ENCODE measurements around the gene STX12.

STX12 gene

DNA sequence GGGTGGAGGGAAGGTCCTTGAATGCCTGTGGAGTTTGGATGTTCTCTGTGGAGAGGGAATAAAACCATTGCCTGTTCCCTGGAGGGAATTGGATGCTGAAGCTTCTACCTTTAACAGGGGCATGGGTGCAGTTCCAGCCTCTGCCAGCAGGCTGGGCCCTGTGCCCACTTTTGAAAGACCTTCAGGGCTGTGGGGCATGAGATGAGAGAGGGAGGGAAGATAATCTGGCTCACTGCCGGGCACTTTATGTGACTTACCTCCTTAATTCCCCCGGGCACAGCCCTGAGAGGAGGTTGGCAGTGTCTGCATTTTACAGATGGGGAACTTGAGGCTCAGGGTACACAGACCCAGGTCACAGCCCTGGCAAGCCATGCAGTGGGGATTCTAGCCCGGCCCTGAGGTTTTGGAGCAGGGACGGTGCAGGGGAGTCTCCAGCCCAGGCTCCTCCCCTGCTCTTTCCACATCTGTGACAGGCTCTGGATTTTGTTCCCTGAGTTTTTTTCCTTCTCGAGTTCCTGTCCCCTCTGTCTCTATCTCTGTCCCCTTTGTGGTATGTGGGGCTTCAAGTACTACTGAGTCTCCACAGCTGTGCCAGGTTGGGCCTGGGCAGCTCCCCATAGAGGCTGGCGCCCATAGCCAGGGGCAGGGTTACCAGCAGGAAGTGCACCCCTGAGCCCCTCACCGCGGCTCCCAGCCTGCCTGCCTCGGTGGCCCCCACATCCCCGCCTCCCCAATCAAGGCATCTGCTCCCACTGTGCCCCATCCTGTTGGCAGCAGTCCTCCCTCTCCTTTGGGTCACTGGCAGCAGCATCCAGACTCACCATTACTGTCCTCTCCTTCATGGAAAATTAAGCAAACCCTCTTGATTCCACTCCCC lies 85.3 kb downstream of the STX12 start:
- H3K4me3 ChIP-seq (ENCODE audit: low read depth, low read length) = no peak overlapping the region
- in situ Hi-C loops (cut with HindIII; ENCODE audit: low sequenced_read_pairs) = loop anchor here (5.0 kb wide), 1 partner anchor 129 kb away; no protein-coding TSS in a partner anchor
- peak; percentile 64 for DNase-seq (ENCODE audit: low read depth)
- peak; percentile 98 for TF ChIP-seq CTCF (IDR thresholded peaks at IDR 0.05; ENCODE audit: low read depth, low read length, missing control alignments)

DNA sequence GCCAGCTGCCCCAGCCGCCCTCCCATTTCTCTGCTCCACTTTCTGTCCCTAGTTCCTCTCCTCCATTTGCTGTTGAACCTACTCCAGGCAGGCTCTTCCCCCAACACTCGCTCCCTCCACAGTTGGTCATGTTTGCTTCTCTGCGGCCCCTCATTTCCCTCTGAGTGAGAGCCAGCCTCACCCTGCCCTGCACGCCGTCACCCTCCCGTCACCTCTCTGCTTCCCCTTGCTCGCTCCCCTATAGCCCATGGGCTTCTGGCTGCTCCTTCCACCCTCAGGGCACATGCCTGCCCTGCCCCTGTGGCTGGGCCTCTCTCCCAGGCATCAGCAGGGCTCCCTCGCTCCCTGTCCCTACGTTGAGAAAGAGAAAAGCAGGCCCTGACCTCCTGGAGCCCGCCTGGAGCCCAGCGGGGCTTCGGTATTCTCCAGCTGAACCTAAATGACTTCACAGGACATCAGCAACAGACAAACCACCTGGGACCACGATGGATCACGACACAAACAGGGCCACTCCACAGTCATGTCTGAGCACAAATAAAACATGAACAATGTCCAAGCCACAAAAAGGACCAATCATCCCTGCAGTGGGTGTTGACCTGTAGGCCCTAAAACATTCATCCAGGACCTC lies 86.0 kb downstream of the STX12 start:
- no peak for DNase-seq (ENCODE audit: low read depth)
- in situ Hi-C loops (cut with HindIII; ENCODE audit: low sequenced_read_pairs) = loop anchor here (5.0 kb wide), 1 partner anchor 128 kb away; no protein-coding TSS in a partner anchor
- no peak for TF ChIP-seq CTCF (IDR thresholded peaks at IDR 0.05; ENCODE audit: low read depth, low read length, missing control alignments)
- no peak overlapping the region for H3K4me3 ChIP-seq (ENCODE audit: low read depth, low read length)

DNA sequence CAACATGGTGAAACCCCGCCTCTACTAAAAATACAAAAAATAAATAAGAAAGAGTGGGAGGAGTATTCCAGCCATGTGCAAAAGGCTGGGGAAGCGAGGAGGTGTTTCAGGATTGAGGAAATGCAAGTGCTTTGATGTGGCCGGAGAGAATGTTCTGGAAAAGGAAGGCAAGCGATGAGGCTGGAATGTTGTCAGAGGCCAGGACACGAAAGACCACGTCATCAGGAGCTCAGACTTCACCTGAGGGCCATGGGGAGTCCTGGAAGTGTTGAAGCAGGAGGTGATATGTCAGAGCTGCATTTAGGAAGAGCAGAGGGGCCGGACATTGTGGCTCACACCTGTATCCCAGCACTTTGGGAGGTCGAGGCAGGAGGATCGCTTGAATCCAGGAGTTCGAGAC lies 88.4 kb downstream of the STX12 start:
- in situ Hi-C loops (cut with HindIII; ENCODE audit: low sequenced_read_pairs) = no loop called here
- no peak overlapping the region for H3K4me3 ChIP-seq (ENCODE audit: low read depth, low read length)
- DNase-seq (ENCODE audit: low read depth) = no peak
- TF ChIP-seq CTCF (IDR thresholded peaks at IDR 0.05; ENCODE audit: low read depth, low read length, missing control alignments) = no peak

GRCh38 chr1:27862004-27862403 lies 89.0 kb downstream of the STX12 start:
- in situ Hi-C loops (cut with HindIII; ENCODE audit: low sequenced_read_pairs) = no loop called here
- H3K4me3 ChIP-seq (ENCODE audit: low read depth, low read length) = no peak overlapping the region
- DNase-seq (ENCODE audit: low read depth) = no peak
- TF ChIP-seq CTCF (IDR thresholded peaks at IDR 0.05; ENCODE audit: low read depth, low read length, missing control alignments) = no peak

GRCh38 chr1:27862671-27863537 lies 89.9 kb downstream of the STX12 start:
- peak; percentile 76 for DNase-seq (ENCODE audit: low read depth)
- in situ Hi-C loops (cut with HindIII; ENCODE audit: low sequenced_read_pairs) = no loop called here
- no peak for TF ChIP-seq CTCF (IDR thresholded peaks at IDR 0.05; ENCODE audit: low read depth, low read length, missing control alignments)
- H3K4me3 ChIP-seq (ENCODE audit: low read depth, low read length) = no peak overlapping the region

DNA sequence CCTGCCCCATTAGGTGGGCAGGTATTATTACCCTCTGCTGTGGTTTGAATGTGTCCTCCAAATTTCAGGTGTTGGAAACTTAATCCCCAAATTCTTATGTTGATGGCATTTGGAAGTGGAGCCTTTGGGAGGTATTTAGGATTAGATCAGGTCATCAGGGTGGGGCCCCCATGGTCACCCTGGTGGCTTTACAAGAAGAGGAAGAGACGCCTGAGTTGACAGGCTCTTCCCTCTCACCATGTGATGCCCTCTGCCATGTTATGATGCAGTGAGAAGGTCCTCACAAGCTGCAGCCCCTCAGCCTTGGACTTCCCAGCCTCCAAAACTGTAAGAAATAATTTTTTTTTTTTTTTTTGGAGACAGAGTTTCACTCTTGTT lies 90.5 kb downstream of the STX12 start:
- no peak for TF ChIP-seq CTCF (IDR thresholded peaks at IDR 0.05; ENCODE audit: low read depth, low read length, missing control alignments)
- no peak overlapping the region for H3K4me3 ChIP-seq (ENCODE audit: low read depth, low read length)
- in situ Hi-C loops (cut with HindIII; ENCODE audit: low sequenced_read_pairs) = no loop called here
- no peak for DNase-seq (ENCODE audit: low read depth)
